K562 (cell line): ENCODE measurements around the gene PRPF39. TPM values are rescaled to one million over a fixed set of nuclear protein-coding genes. Genes with fewer than 3 reads are reported as not detected.

Experiments used
- CBFA2T2 ChIP-seq: fragments of 450-650 bp; conservative IDR thresholded peaks from 2 replicates; pipeline ENCODE4 v1.6.1; 2017; ENCODE audit warnings: mild to moderate bottlenecking
- CCAR2 ChIP-seq: fragments of 200-400 bp; formaldehyde crosslinking; IDR thresholded peaks from 2 replicates; pipeline ENCODE4 v1.6.1; 2017; ENCODE audit warnings: mild to moderate bottlenecking, low read depth, low read length
- DEAF1 ChIP-seq: fragments of 450-650 bp; formaldehyde crosslinking; IDR thresholded peaks from 2 replicates; pipeline ENCODE4 v1.4.0; 2020; ENCODE audit warnings: mild to moderate bottlenecking, moderate library complexity
- NELFE ChIP-seq: IDR thresholded peaks from 2 replicates; pipeline ENCODE4 v1.6.1; 2011; ENCODE audit warnings: mild to moderate bottlenecking; ENCODE audit not compliant: insufficient read depth, insufficient read length
- ZKSCAN8 ChIP-seq: fragments of 200-800 bp; sonication (Bioruptor generic); IDR thresholded peaks from 2 replicates; pipeline ENCODE4 v1.6.1; 2016; ENCODE audit warnings: missing genetic modification characterization, missing compliant biosample characterization
- ZNF24 ChIP-seq: fragments of 450-650 bp; IDR thresholded peaks from 2 replicates; pipeline ENCODE4 v1.6.1; 2016
- ZNF518B ChIP-seq: fragments of 250-450 bp; sonication (Bioruptor Pico); IDR thresholded peaks from 2 replicates; pipeline ENCODE4 v1.5.0; 2021; ENCODE audit warnings: mild to moderate bottlenecking, moderate library complexity
- ZNF639 ChIP-seq, 2 experiments: fragments of 200-800 bp in 1 of 2; sonication (Bioruptor generic) in 1 of 2; sonication (generic) in 1 of 2; formaldehyde crosslinking in 1 of 2; IDR thresholded peaks in 1 of 2; conservative IDR thresholded peaks in 1 of 2; 2 replicates each; pipeline versions ENCODE4 v1.5.0 to v1.6.1; 2016 to 2020; ENCODE audit warnings: missing compliant biosample characterization in 1 of 2, missing genetic modification characterization in 1 of 2, missing genetic modification reagents in 1 of 2
- ZZZ3 ChIP-seq: fragments of 450-650 bp; IDR thresholded peaks from 2 replicates; pipeline ENCODE4 v1.6.1; 2016; ENCODE audit warnings: antibody characterized with exemption, mild to moderate bottlenecking, moderate library complexity
- polyA plus RNA-seq, 8 experiments: library from polyadenylated mRNA; depleted of rRNA in 4 of 8; stranded (reverse) in 5 of 8; unstranded in 3 of 8; fragments of >200 nt; fragmentation: Nextera tagmentation in 2 of 8; fragmentation: Illumina TruSeq in 1 of 8; extraction: Ambion mirVana in 2 of 8; extraction: Trizol in 1 of 8; gene quantifications; 2 replicates each; pipeline versions ENCODE4 v1.2.1 to v1.2.3, GENCODE V29; 2011 to 2014; ENCODE audit warnings: inconsistent platforms in 1 of 8, missing spikeins in 1 of 8
- total RNA-seq, 7 experiments: library from RNA; depleted of rRNA in 6 of 7; stranded (reverse); fragments of >200 nt in 6 of 7; fragmentation: Illumina TruSeq in 2 of 7; extraction: Trizol in 2 of 7; gene quantifications; 2 replicates each; pipeline versions ENCODE4 v1.2.1 to v1.2.3, GENCODE V29; 2011 to 2021; ENCODE audit warnings: low replicate concordance in 1 of 7

PRPF39 gene
- total and polyA plus RNA-seq, 9 of the 15 experiments (the other 6 are each of a cell fraction or from before 2014, with no cell fraction given): 13.3 to 50.4 (median 24.8) TPM

GRCh38 chr14:45038256-45038655 is 45.7 kb upstream of the PRPF39 start (continued):
- no peak for TF ChIP-seq CCAR2
- no peak for TF ChIP-seq ZNF24
- TF ChIP-seq ZZZ3: no peak
- TF ChIP-seq ZNF518B (CRISPR knock-in tag): no peak
- no peak for TF ChIP-seq ZKSCAN8 (CRISPR knock-in tag)
- TF ChIP-seq DEAF1: no peak
- no peak for TF ChIP-seq NELFE
- TF ChIP-seq ZNF639 (CRISPR knock-in tag; conservative IDR thresholded peaks at IDR 0.05 in 1 of 2, IDR thresholded peaks at IDR 0.05 in 1 of 2): no peak
- TF ChIP-seq CBFA2T2: no peak
- TF ChIP-seq, all 486 proteins: peak for 0
